ENCODE data around the gene NUDT13.
"Not testable (repeated sequence)": the region's sequence is repeated elsewhere in the genome, so short reads cannot be mapped to it uniquely, and the experiment has no call there.

DNA sequence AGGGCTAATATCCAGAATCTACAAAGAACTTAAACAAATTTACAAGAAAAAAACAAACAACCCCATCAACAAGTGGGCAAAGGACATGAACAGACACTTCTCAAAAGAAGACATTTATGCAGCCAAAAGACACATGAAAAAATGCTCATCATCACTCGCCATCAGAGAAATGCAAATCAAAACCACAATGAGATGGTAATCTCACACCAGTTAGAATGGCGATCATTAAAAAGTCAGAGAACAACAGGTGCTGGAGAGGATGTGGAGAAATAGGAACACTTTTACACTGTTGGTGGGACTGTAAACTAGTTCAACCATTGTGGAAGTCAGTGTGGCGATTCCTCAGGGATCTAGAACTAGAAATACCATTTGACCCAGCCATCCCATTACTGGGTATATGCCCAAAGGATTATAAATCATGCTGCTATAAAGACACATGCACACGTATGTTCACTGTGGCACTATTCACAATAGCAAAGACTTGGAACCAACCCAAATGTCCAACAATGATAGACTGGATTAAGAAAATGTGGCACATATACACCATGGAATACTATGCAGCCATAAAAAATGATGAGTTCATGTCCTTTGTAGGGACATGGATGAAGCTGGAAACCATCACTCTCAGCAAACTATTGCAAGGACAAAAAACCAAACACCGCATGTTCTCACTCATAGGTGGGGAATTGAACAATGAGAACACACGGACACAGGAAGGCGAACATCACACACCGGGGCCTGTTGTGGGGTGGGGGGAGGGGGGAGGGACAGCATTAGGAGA, 40.6 kb downstream of the NUDT13 start:
- TF ChIP-seq ZNF121, TEAD4, ATF1, PRDM15, HMGXB4 (CRISPR knock-in tag; IDR thresholded peaks at IDR 0.05): not testable (repeated sequence)
- TF ChIP-seq, protein P1, sequence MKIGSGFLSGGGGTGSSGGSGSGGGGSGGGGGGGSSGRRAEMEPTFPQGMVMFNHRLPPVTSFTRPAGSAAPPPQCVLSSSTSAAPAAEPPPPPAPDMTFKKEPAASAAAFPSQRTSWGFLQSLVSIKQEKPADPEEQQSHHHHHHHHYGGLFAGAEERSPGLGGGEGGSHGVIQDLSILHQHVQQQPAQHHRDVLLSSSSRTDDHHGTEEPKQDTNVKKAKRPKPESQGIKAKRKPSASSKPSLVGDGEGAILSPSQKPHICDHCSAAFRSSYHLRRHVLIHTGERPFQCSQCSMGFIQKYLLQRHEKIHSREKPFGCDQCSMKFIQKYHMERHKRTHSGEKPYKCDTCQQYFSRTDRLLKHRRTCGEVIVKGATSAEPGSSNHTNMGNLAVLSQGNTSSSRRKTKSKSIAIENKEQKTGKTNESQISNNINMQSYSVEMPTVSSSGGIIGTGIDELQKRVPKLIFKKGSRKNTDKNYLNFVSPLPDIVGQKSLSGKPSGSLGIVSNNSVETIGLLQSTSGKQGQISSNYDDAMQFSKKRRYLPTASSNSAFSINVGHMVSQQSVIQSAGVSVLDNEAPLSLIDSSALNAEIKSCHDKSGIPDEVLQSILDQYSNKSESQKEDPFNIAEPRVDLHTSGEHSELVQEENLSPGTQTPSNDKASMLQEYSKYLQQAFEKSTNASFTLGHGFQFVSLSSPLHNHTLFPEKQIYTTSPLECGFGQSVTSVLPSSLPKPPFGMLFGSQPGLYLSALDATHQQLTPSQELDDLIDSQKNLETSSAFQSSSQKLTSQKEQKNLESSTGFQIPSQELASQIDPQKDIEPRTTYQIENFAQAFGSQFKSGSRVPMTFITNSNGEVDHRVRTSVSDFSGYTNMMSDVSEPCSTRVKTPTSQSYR (CRISPR knock-in tag; IDR thresholded peaks at IDR 0.05), result not testable (repeated sequence)
- TF ChIP-seq, protein P2, sequence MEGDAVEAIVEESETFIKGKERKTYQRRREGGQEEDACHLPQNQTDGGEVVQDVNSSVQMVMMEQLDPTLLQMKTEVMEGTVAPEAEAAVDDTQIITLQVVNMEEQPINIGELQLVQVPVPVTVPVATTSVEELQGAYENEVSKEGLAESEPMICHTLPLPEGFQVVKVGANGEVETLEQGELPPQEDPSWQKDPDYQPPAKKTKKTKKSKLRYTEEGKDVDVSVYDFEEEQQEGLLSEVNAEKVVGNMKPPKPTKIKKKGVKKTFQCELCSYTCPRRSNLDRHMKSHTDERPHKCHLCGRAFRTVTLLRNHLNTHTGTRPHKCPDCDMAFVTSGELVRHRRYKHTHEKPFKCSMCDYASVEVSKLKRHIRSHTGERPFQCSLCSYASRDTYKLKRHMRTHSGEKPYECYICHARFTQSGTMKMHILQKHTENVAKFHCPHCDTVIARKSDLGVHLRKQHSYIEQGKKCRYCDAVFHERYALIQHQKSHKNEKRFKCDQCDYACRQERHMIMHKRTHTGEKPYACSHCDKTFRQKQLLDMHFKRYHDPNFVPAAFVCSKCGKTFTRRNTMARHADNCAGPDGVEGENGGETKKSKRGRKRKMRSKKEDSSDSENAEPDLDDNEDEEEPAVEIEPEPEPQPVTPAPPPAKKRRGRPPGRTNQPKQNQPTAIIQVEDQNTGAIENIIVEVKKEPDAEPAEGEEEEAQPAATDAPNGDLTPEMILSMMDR (IDR thresholded peaks at IDR 0.05), result not testable (repeated sequence)
